NB4 (cell line): ENCODE results near the gene CTAGE4.
"Not testable (repeated sequence)": the region's sequence is repeated elsewhere in the genome, so short reads cannot be mapped to it uniquely, and the experiment has no call there.

Experiments
- CTCF ChIP-seq: IDR thresholded peaks from one replicate; pipeline ENCODE4 v1.5.1; 2012; ENCODE audit warnings: low read depth, low read length
- MAX ChIP-seq: IDR thresholded peaks from 2 replicates; pipeline ENCODE4 v1.6.1; 2011; ENCODE audit warnings: low read depth, low read length
- MYC ChIP-seq: IDR thresholded peaks from 2 replicates; pipeline ENCODE4 v1.6.1; 2011; ENCODE audit warnings: low read depth, low read length
- POLR2A ChIP-seq: IDR thresholded peaks from 2 replicates; pipeline ENCODE4 v1.6.1; 2011; ENCODE audit warnings: mild to moderate bottlenecking; ENCODE audit not compliant: insufficient read length; ENCODE audit errors: extremely low read depth

- TF ChIP-seq CTCF, MAX, MYC, POLR2A: not testable (repeated sequence)
Measured at GRCh38 chr7:144223675-144224074, 40.4 kb downstream of the CTAGE4 start.
